A673 (cell line): ENCODE data around the gene CRB2. TPM values are rescaled to one million over a fixed set of nuclear protein-coding genes. Genes with fewer than 3 reads are reported as not detected.

Experiments
- BruUV-seq: library from RNA; stranded (reverse); fragments of 400-500 nt; replicated peaks from 2 replicates; lab custom pipeline; 2021; lab: Mats Ljungman, UMichigan
- CTCF ChIA-PET: fragments of 300-600 bp; sonication (Branson Sonifier 250); formaldehyde crosslinking; loops from one replicate; lab custom pipeline; 2022; ENCODE audit warnings: antibody characterized with exemption; lab: Charles Lee
- POLR2A ChIA-PET: fragments of 300-600 bp; sonication (Branson Sonifier 250); formaldehyde crosslinking; loops from one replicate; lab custom pipeline; 2022; ENCODE audit warnings: antibody characterized with exemption; ENCODE audit not compliant: low non-redundant PET; lab: Charles Lee
- DNase-seq: peaks from one replicate; pipeline ENCODE4 v3.0.0-alpha.2; 2015; ENCODE audit warnings: low spot score
- H3K27ac ChIP-seq: fragments of 200-600 bp; sonication (generic); 2 replicates; pipeline ENCODE4 v1.5.1; 2016; ENCODE audit warnings: mixed run types, low read depth, mild to moderate bottlenecking, mixed read lengths, antibody characterized with exemption, low read length; ENCODE audit not compliant: poor library complexity, severe bottlenecking
- H3K27me3 ChIP-seq: fragments of 200-600 bp; sonication (generic); replicated peaks from 2 replicates; pipeline ENCODE4 v1.6.1; 2017; ENCODE audit warnings: mixed run types, low read depth, mild to moderate bottlenecking, mixed read lengths, antibody characterized with exemption, low read length; ENCODE audit not compliant: insufficient read depth, poor library complexity
- H3K36me3 ChIP-seq: fragments of 200-600 bp; sonication (generic); 2 replicates; pipeline ENCODE4 v1.6.1; 2016; ENCODE audit warnings: mixed run types, mild to moderate bottlenecking, mixed read lengths, antibody characterized with exemption, low read length; ENCODE audit not compliant: insufficient read depth, poor library complexity, severe bottlenecking
- H3K4me1 ChIP-seq: fragments of 200-600 bp; sonication (generic); 2 replicates; pipeline ENCODE4 v1.6.1; 2017; ENCODE audit warnings: mixed run types, mild to moderate bottlenecking, mixed read lengths, antibody characterized with exemption, low read length; ENCODE audit not compliant: insufficient read depth, poor library complexity, severe bottlenecking
- H3K4me3 ChIP-seq: fragments of 200-600 bp; sonication (generic); 2 replicates; pipeline ENCODE4 v1.5.1; 2016; ENCODE audit warnings: low read depth, mixed run types, mild to moderate bottlenecking, mixed read lengths, low read length; ENCODE audit not compliant: poor library complexity, severe bottlenecking
- H3K9me3 ChIP-seq: fragments of 200-600 bp; sonication (generic); 2 replicates; pipeline ENCODE4 v1.6.1; 2016; ENCODE audit warnings: mixed run types, low read depth, mild to moderate bottlenecking, mixed read lengths, antibody characterized with exemption, low read length; ENCODE audit not compliant: poor library complexity, severe bottlenecking
- CTCF ChIP-seq: fragments of 300-800, 200-600 bp; sonication (generic); conservative IDR thresholded peaks from 2 replicates; pipeline ENCODE4 v1.5.1; 2017; ENCODE audit warnings: low read depth, mild to moderate bottlenecking, antibody characterized with exemption, low read length, moderate library complexity, mixed read lengths
- EZH2 ChIP-seq: fragments of 200-600 bp; sonication (generic); IDR thresholded peaks from 2 replicates; pipeline ENCODE4 v1.6.1; 2017; ENCODE audit warnings: borderline replicate concordance, low read depth, mild to moderate bottlenecking, mixed read lengths, antibody characterized with exemption, low read length; ENCODE audit not compliant: poor library complexity, severe bottlenecking
- intact Hi-C: fragments of 100-400 bp; cut with micrococcal nuclease; formaldehyde crosslinking; loops from one replicate; pipeline ENCODE4 v1.10.0; 2022; ENCODE audit not compliant: unreplicated experiment
- total RNA-seq: library from RNA; stranded (reverse); gene quantifications from 2 replicates; pipeline ENCODE4 v1.2.3, GENCODE V29; 2021

CRB2 gene
- total RNA-seq, 1 experiment from 2014 or later, result 0.47 TPM

DNA sequence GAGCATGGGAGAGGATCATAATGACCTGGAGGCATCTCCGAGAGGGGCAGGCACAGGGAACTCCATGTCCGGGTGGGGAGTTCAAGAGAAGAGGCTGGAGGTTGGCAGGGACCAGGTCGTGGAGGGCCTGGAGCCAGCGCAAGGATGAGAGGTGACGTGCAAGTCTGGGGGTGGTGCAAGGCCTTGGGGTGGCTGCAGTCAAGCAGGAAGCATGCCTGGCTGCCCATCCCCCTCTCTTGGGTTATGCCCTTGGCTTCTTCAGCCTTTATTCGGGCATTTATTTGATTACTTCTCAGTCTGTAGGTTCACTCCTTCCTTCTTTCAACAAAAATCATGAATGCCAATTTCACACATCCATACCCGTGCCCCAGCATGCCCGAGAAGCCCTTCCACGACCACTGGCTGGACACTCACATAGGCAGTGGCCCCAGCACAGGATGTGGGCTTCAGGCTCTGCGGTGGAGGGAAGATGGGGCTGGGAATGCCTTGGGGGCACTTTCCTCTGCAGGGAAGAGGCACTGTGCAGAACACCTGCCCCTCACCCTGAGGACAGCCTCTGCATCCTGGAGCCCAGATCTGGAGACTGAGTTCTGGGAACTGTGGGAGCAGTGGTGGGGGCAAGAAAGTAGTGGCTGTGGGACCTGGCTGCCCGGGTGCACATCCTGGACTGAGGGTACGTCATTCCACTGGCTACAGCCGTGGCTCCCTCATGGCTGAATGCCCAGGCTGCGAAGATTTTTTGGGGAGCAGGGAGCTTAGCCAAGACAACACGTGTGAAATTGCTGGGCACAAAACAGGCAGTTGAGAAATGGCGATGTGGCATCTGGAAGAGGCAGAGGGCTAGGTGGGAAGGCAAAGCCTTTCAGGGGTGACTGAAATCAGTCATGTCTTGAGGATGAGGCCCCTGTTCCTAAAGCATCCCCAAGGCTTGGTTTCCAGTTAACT is 38.6 kb downstream of the CRB2 start:
- POLR2A ChIA-PET, result no interaction called here
- no peak for DNase-seq
- CTCF ChIA-PET, result no interaction called here
- intact Hi-C loops, result no loop called here
- no peaks in the 10 kb centered on the region for H3K36me3 ChIP-seq
- no TSS peak for BruUV-seq
- H3K4me1 ChIP-seq, result no peaks in the 10 kb centered on the region
- no peaks in the 10 kb centered on the region for H3K27me3 ChIP-seq
- TF ChIP-seq EZH2, result no peak
- no peak for TF ChIP-seq CTCF
- no peak overlapping the region for H3K27ac ChIP-seq
- H3K9me3 ChIP-seq, result no peaks in the 10 kb centered on the region
- no peak overlapping the region for H3K4me3 ChIP-seq

GRCh38 chr9:123395276-123395688 is 39.3 kb downstream of the CRB2 start:
- Histone ChIP-seq H3K27ac (no peak overlapping the region), H3K4me1 (no peaks in the 10 kb centered on the region), H3K36me3 (no peaks in the 10 kb centered on the region), H3K9me3 (no peaks in the 10 kb centered on the region), H3K27me3 (no peaks in the 10 kb centered on the region), H3K4me3 (no peak overlapping the region)
- TF ChIP-seq CTCF (no peak), EZH2 (no peak)
- peak; percentile 11 for DNase-seq
- ChIA-PET POLR2A (no interaction called here), CTCF (interaction anchor here (0.6 kb wide), 1 partner anchor 9 kb away, joined by 4 read pairs; no protein-coding TSS in a partner anchor)
- intact Hi-C loops, result no loop called here
- no TSS peak for BruUV-seq

DNA sequence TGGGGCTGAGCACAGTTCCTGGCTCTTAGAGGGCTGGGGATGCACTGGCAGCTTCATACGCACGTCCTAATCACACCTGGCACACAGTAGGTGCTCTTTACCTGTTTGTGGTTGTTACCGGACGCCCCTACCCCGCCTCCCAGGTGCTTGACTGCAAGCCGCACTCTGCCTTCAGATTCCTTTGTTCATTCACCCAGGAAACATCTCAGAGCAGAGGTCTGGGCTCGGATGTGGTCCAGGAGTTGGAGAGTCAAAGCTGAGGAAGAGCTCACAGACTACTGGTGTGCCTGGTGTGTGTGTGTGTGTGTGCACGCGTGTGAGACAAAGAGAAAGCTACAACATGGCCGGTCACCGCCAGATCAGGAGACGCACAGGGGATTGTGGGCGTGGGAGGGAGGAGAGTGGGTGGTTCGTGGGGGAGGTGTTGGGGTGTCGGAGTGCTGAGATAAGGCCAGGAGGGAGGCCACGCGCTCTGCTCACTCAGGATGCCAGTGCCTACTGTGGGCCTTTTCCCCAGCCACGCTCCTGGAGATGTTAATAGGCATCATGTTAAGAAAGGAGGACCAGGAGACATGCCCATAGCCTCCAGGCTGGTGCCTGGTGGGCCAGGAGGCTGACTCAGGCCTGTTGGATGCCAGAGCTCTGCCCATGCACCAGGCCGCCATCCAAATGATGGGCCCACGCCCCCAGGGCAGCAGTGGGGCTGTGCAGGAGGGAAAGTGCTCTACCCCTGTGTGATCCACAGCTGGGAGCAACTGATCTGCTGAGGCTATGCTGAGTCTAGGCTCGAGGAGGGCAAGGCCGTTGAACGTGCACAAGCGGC is 39.9 kb downstream of the CRB2 start:
- TF ChIP-seq EZH2 (no peak), CTCF (no peak)
- Histone ChIP-seq H3K27ac (no peak overlapping the region), H3K36me3 (no peaks in the 10 kb centered on the region), H3K27me3 (no peaks in the 10 kb centered on the region), H3K9me3 (no peaks in the 10 kb centered on the region), H3K4me1 (no peaks in the 10 kb centered on the region), H3K4me3 (no peak overlapping the region)
- BruUV-seq, result no TSS peak
- intact Hi-C loops, result no loop called here
- ChIA-PET CTCF (interaction anchor here (0.6 kb wide), 1 partner anchor 9 kb away, joined by 4 read pairs; no protein-coding TSS in a partner anchor), POLR2A (no interaction called here)
- DNase-seq, result no peak
